Testis (tissue), 2 donors: ENCODE data around the gene DUOXA1.

Experiments
- CTCF ChIP-seq, 3 experiments: fragments of 450-650 bp in 2 of 3; fragments of 200-600 bp in 1 of 3; sonication (generic) in 1 of 3; IDR thresholded peaks; one replicate each; pipeline ENCODE4 v1.5.1; 2016 to 2019; ENCODE audit warnings: antibody characterized with exemption in 3 of 3, mild to moderate bottlenecking in 2 of 3, moderate library complexity in 1 of 3
- POLR2A ChIP-seq: fragments of 450-650 bp; IDR thresholded peaks from one replicate; pipeline ENCODE4 v1.6.1; 2017; ENCODE audit warnings: antibody characterized with exemption, mild to moderate bottlenecking, moderate library complexity

- TF ChIP-seq CTCF (IDR thresholded peaks at IDR 0.05) (no peak), POLR2A (no peak)
These were observed 38.1 kb downstream of the DUOXA1 start for GRCh38 chr15:45091576-45091975.
